ENCODE measurements around the gene NOX5. TPM values are rescaled to one million over a fixed set of nuclear protein-coding genes. Genes with fewer than 3 reads are reported as not detected.
A peak's percentile ranks its signal among the peaks of the same experiment; 100 is the strongest.

NOX5 gene
- total RNA-seq, 3 donors from 2014 or later (not counting 1 experiment from before 2014, with no cell fraction given): 0.20 TPM; not detected in 2

GRCh38 chr15:69059557-69059943, 45.1 kb downstream of the NOX5 start:
- Mint-ChIP-seq H3K9me3 (no peaks in the 10 kb centered on the region), H3K27me3 (ENCODE audit: low read depth in 2 of 2) (peaks cover 14% of the 10 kb centered on the region in 2 donors), H3K36me3 (no peaks in the 10 kb centered on the region), H3K4me3 (no peak overlapping the region), H3K4me1 (peaks cover 4 to 10% of the 10 kb centered on the region in 2 donors), H3K27ac (no peak overlapping the region)
- Histone ChIP-seq H3K36me3 (ENCODE audit: control insufficient read depth, insufficient read depth, low read length) (no peaks in the 10 kb centered on the region), H3K9me3 (ENCODE audit: control insufficient read depth, insufficient read depth, low read length) (no peaks in the 10 kb centered on the region), H3K27me3 (ENCODE audit: control insufficient read depth, insufficient read depth, low read length) (no peaks in the 10 kb centered on the region), H3K4me1 (ENCODE audit: control insufficient read depth, insufficient read depth, low read length) (peaks cover 6% of the 10 kb centered on the region), H3K4me3 (ENCODE audit: low read length) (no peak overlapping the region), H3K27ac (ENCODE audit: low read length) (no peak overlapping the region)
- DNase-seq (peak in 1 of 2 donors; percentile 6), ATAC-seq (no peak)
- intact Hi-C loops (cut with micrococcal nuclease): loop anchor here (1.0 kb wide), 1 partner anchor 335 kb away; no protein-coding TSS in a partner anchor
- no peak for TF ChIP-seq CTCF (IDR thresholded peaks at IDR 0.05)
- WGBS (ENCODE audit: insufficient coverage): 91% methylated on average over 9 of the region's 9 CpGs

GRCh38 chr15:69060041-69060481, 45.6 kb downstream of the NOX5 start:
- TF ChIP-seq CTCF (IDR thresholded peaks at IDR 0.05): no peak
- Mint-ChIP-seq H3K9me3 (no peaks in the 10 kb centered on the region), H3K4me1 (peaks cover 4 to 10% of the 10 kb centered on the region in 2 donors), H3K4me3 (no peak overlapping the region), H3K27ac (no peak overlapping the region), H3K27me3 (ENCODE audit: low read depth in 2 of 2) (peaks cover 13 to 14% of the 10 kb centered on the region in 2 donors), H3K36me3 (no peaks in the 10 kb centered on the region)
- DNase-seq (no peak), ATAC-seq (no peak)
- no peaks in the 10 kb centered on the region for H3K36me3 ChIP-seq (ENCODE audit: control insufficient read depth, insufficient read depth, low read length)
- H3K9me3 ChIP-seq (ENCODE audit: control insufficient read depth, insufficient read depth, low read length): no peaks in the 10 kb centered on the region
- no peak overlapping the region for H3K4me3 ChIP-seq (ENCODE audit: low read length)
- WGBS (ENCODE audit: insufficient coverage): 91% methylated on average over 6 of the region's 6 CpGs
- H3K27me3 ChIP-seq (ENCODE audit: control insufficient read depth, insufficient read depth, low read length): no peaks in the 10 kb centered on the region
- peaks cover 6% of the 10 kb centered on the region for H3K4me1 ChIP-seq (ENCODE audit: control insufficient read depth, insufficient read depth, low read length)
- intact Hi-C loops (cut with micrococcal nuclease): loop anchor here (5.0 kb wide), 1 partner anchor 207 kb away; no protein-coding TSS in a partner anchor
- H3K27ac ChIP-seq (ENCODE audit: low read length): no peak overlapping the region

GRCh38 chr15:69060744-69061143, 46.2 kb downstream of the NOX5 start:
- H3K9me3 ChIP-seq (ENCODE audit: control insufficient read depth, insufficient read depth, low read length): no peaks in the 10 kb centered on the region
- peak in 1 of 2 donors; percentile 30 for DNase-seq
- intact Hi-C loops (cut with micrococcal nuclease): loop anchor here (5.0 kb wide), 1 partner anchor 207 kb away; no protein-coding TSS in a partner anchor
- H3K36me3 Mint-ChIP-seq: no peaks in the 10 kb centered on the region
- no peaks in the 10 kb centered on the region for H3K36me3 ChIP-seq (ENCODE audit: control insufficient read depth, insufficient read depth, low read length)
- no peak overlapping the region for H3K4me3 ChIP-seq (ENCODE audit: low read length)
- peaks cover 4 to 8% of the 10 kb centered on the region in 2 donors for H3K4me1 Mint-ChIP-seq
- ATAC-seq: no peak
- H3K4me1 ChIP-seq (ENCODE audit: control insufficient read depth, insufficient read depth, low read length): peaks cover 6% of the 10 kb centered on the region
- H3K27ac Mint-ChIP-seq: no peak overlapping the region
- H3K27me3 ChIP-seq (ENCODE audit: control insufficient read depth, insufficient read depth, low read length): no peaks in the 10 kb centered on the region
- no peak overlapping the region for H3K27ac ChIP-seq (ENCODE audit: low read length)
- no peak overlapping the region for H3K4me3 Mint-ChIP-seq
- TF ChIP-seq CTCF (IDR thresholded peaks at IDR 0.05): no peak
- 63% methylated on average over 4 of the region's 4 CpGs for WGBS (ENCODE audit: insufficient coverage)
- H3K27me3 Mint-ChIP-seq (ENCODE audit: low read depth in 2 of 2): peaks cover 14 to 16% of the 10 kb centered on the region in 2 donors
- no peaks in the 10 kb centered on the region for H3K9me3 Mint-ChIP-seq

GRCh38 chr15:69061414-69061842, 46.9 kb downstream of the NOX5 start:
- Mint-ChIP-seq H3K27me3 (ENCODE audit: low read depth in 2 of 2) (peaks cover 14 to 16% of the 10 kb centered on the region in 2 donors), H3K9me3 (no peaks in the 10 kb centered on the region), H3K4me1 (peaks cover 4 to 5% of the 10 kb centered on the region in 2 donors), H3K36me3 (no peaks in the 10 kb centered on the region), H3K27ac (no peak overlapping the region), H3K4me3 (no peak overlapping the region)
- Histone ChIP-seq H3K36me3 (ENCODE audit: control insufficient read depth, insufficient read depth, low read length) (no peaks in the 10 kb centered on the region), H3K9me3 (ENCODE audit: control insufficient read depth, insufficient read depth, low read length) (no peaks in the 10 kb centered on the region), H3K4me1 (ENCODE audit: control insufficient read depth, insufficient read depth, low read length) (peaks cover 6% of the 10 kb centered on the region), H3K27ac (ENCODE audit: low read length) (no peak overlapping the region), H3K27me3 (ENCODE audit: control insufficient read depth, insufficient read depth, low read length) (no peaks in the 10 kb centered on the region), H3K4me3 (ENCODE audit: low read length) (no peak overlapping the region)
- DNase-seq (no peak), ATAC-seq (no peak)
- TF ChIP-seq CTCF (IDR thresholded peaks at IDR 0.05): no peak
- intact Hi-C loops (cut with micrococcal nuclease): loop anchor here (5.0 kb wide), 1 partner anchor 206 kb away; no protein-coding TSS in a partner anchor
